SH-SY5Y (cell line): ENCODE data around the gene SECISBP2L.

Experiments
- GATA2 ChIP-seq: IDR thresholded peaks from 2 replicates; pipeline ENCODE4 v1.6.1; 2011; ENCODE audit warnings: mild to moderate bottlenecking, low read depth, low read length
- GATA3 ChIP-seq: IDR thresholded peaks from 2 replicates; pipeline ENCODE4 v1.6.1; 2011; ENCODE audit warnings: low read depth, mild to moderate bottlenecking, low read length, moderate library complexity

DNA sequence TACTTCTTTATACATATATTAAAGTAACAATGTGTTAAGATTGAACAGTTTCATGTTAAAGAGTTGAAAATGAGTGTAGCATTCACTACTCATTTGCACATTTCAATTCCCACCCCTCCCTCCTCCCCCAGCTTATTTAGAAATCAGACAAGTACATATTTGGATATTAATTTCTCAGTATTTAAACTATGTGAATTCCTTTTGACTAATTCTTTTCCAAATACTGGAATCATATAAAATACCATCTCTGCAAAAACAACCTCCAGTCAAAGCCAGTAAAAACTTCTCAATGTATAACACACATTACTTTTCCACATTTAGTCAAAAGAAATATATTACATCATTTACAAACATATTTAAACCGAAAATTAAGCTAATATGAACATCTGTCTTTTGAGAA, 57.1 kb downstream of the SECISBP2L start:
- TF ChIP-seq GATA2 (no peak), GATA3 (no peak)
